OCI-LY7 (cell line): ENCODE data around the gene AMZ1. TPM values are rescaled to one million over a fixed set of nuclear protein-coding genes. Genes with fewer than 3 reads are reported as not detected.
"Not testable (repeated sequence)": the region's sequence is repeated elsewhere in the genome, so short reads cannot be mapped to it uniquely, and the experiment has no call there.

ENCODE experiments used
- BruUV-seq: library from RNA; stranded (reverse); fragments of 400-500 nt; replicated peaks from 2 replicates; lab custom pipeline; 2021; lab: Mats Ljungman, UMichigan
- CTCF ChIA-PET: fragments of 300-600 bp; sonication (Branson Sonifier 250); formaldehyde crosslinking; loops from one replicate; lab custom pipeline; 2022; ENCODE audit warnings: antibody characterized with exemption; ENCODE audit not compliant: unreplicated experiment; lab: Charles Lee
- POLR2A ChIA-PET: fragments of 300-600 bp; sonication (Branson Sonifier 250); formaldehyde crosslinking; loops from one replicate; lab custom pipeline; 2022; ENCODE audit warnings: antibody characterized with exemption; lab: Charles Lee
- DNase-seq: peaks from one replicate; pipeline ENCODE4 v3.0.0-alpha.2; 2015; ENCODE audit warnings: low spot score
- H2AFZ ChIP-seq: fragments of 200-600 bp; sonication (generic), shearing (Covaris generic); 2 replicates; pipeline ENCODE4 v1.6.1; 2014; ENCODE audit warnings: mild to moderate bottlenecking, antibody characterized with exemption, low read length, moderate library complexity
- H3K27ac ChIP-seq: fragments of 200-600 bp; sonication (generic); 2 replicates; pipeline ENCODE4 v1.5.1; 2014; ENCODE audit warnings: mixed run types, low read depth, mild to moderate bottlenecking, moderate library complexity, low read length, inconsistent platforms; ENCODE audit not compliant: poor library complexity, severe bottlenecking
- H3K36me3 ChIP-seq: fragments of 200-600 bp; sonication (generic); 2 replicates; pipeline ENCODE4 v1.6.1; 2014; ENCODE audit warnings: mild to moderate bottlenecking, antibody characterized with exemption, low read length, moderate library complexity, mixed read lengths; ENCODE audit not compliant: insufficient read depth
- H3K4me1 ChIP-seq: fragments of 200-600 bp; sonication (generic); 2 replicates; pipeline ENCODE4 v1.5.1; 2014; ENCODE audit warnings: mild to moderate bottlenecking, low read length; ENCODE audit not compliant: insufficient read depth, poor library complexity, severe bottlenecking
- H3K4me2 ChIP-seq: fragments of 200-600 bp; sonication (generic); 2 replicates; pipeline ENCODE4 v1.6.1; 2014; ENCODE audit warnings: mild to moderate bottlenecking, low read length
- H3K4me3 ChIP-seq: fragments of 200-600 bp; sonication (generic); 2 replicates; pipeline ENCODE4 v1.5.1; 2014; ENCODE audit warnings: mild to moderate bottlenecking, low read depth, low read length; ENCODE audit not compliant: poor library complexity, severe bottlenecking
- H3K79me2 ChIP-seq: fragments of 200-600 bp; sonication (generic); 2 replicates; pipeline ENCODE4 v1.6.1; 2016; ENCODE audit warnings: low read depth, mild to moderate bottlenecking, low read length, moderate library complexity, mixed read lengths; ENCODE audit not compliant: insufficient read depth
- H3K9me2 ChIP-seq: fragments of 200-600 bp; sonication (generic); 2 replicates; pipeline ENCODE4 v1.6.1; 2016; ENCODE audit warnings: mild to moderate bottlenecking, low read length, mixed read lengths; ENCODE audit not compliant: insufficient read depth
- H3K9me3 ChIP-seq: fragments of 200-600 bp; sonication (generic); 2 replicates; pipeline ENCODE4 v1.6.1; 2014; ENCODE audit warnings: mild to moderate bottlenecking, mixed run types, low read length, mixed read lengths
- H4K20me1 ChIP-seq: fragments of 200-600 bp; sonication (generic); 2 replicates; pipeline ENCODE4 v1.6.1; 2014; ENCODE audit warnings: mild to moderate bottlenecking, antibody characterized with exemption, low read length, moderate library complexity, mixed read lengths; ENCODE audit not compliant: insufficient read depth
- EZH2phosphoT487 ChIP-seq: fragments of 200-600 bp; sonication (generic); IDR thresholded peaks from 2 replicates; pipeline ENCODE4 v1.6.1; 2018; ENCODE audit warnings: low read depth, borderline replicate concordance, mild to moderate bottlenecking, mixed run types, antibody characterized with exemption, low read length, moderate library complexity, mixed read lengths
- intact Hi-C: fragments of 100-400 bp; cut with micrococcal nuclease; formaldehyde crosslinking; loops from one replicate; pipeline ENCODE4 v1.10.0; 2022; ENCODE audit not compliant: unreplicated experiment
- total RNA-seq, 2 experiments: library from RNA; depleted of rRNA in 1 of 2; stranded (reverse); fragments of >200 nt in 1 of 2; shearing (Covaris generic) in 1 of 2; gene quantifications; 2 replicates each; pipeline ENCODE4 v1.2.3, GENCODE V29; 2014 to 2022
- TF ChIP-seq, protein P1 (sequence below): fragments of 200-600 bp; sonication (generic); conservative IDR thresholded peaks from 2 replicates; pipeline ENCODE4 v1.5.1; 2014; ENCODE audit warnings: mild to moderate bottlenecking, antibody characterized with exemption, low read length, moderate library complexity, mixed read lengths

Gene AMZ1
- total RNA-seq, 2 experiments from 2014 or later, result 1.4 to 2.7 TPM

DNA sequence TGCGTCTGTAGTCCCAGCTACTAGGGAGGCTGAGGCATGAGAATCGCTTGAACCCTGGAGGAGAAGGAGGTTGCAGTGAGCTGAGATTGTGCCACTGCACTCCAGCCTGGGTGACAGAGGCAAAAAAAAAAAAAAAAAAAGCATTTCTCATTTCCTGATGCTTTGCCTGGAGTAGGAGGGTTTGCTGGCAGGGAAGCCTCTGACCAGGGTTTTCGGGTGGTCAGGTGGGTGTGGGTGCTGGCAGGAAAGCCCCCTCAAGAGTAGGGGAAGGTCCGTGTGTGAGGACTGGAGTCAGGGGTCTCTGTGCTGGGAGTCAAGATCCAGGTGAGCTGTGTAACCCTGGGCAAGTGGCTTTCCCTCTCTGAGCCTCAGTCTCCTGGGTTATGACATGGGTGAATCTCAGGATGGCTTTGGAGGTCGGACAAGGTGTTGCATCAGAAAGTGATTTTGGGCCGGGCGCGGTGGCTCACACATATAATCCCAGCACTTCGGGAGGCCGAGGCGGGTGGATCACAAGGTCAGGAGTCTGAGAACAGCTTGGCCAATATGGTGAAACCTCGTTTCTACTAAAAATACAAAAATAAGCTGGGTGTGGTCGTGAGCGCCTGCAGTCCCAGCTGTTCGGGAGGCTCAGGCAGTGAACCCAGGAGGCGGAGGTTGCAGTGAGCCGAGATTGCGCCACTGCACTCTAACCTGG, 3.2 kb downstream of the AMZ1 start:
- Histone ChIP-seq H3K4me3 (no peak overlapping the region), H3K79me2 (no peaks in the 10 kb centered on the region), H4K20me1 (no peaks in the 10 kb centered on the region), H3K27ac (no peak overlapping the region), H2AFZ (no peak overlapping the region), H3K4me2 (no peak overlapping the region), H3K4me1 (no peaks in the 10 kb centered on the region), H3K9me2 (no peaks in the 10 kb centered on the region), H3K9me3 (no peaks in the 10 kb centered on the region), H3K36me3 (no peaks in the 10 kb centered on the region)
- no peak for DNase-seq
- no TSS peak for BruUV-seq
- ChIA-PET CTCF (interaction anchor here (1.3 kb wide), 1 partner anchor 9 kb away, joined by 3 read pairs; no protein-coding TSS in a partner anchor), POLR2A (interaction anchor here (0.6 kb wide), 1 partner anchor 33 kb away, joined by 4 read pairs; no protein-coding TSS in a partner anchor)
- TF ChIP-seq, protein P1, sequence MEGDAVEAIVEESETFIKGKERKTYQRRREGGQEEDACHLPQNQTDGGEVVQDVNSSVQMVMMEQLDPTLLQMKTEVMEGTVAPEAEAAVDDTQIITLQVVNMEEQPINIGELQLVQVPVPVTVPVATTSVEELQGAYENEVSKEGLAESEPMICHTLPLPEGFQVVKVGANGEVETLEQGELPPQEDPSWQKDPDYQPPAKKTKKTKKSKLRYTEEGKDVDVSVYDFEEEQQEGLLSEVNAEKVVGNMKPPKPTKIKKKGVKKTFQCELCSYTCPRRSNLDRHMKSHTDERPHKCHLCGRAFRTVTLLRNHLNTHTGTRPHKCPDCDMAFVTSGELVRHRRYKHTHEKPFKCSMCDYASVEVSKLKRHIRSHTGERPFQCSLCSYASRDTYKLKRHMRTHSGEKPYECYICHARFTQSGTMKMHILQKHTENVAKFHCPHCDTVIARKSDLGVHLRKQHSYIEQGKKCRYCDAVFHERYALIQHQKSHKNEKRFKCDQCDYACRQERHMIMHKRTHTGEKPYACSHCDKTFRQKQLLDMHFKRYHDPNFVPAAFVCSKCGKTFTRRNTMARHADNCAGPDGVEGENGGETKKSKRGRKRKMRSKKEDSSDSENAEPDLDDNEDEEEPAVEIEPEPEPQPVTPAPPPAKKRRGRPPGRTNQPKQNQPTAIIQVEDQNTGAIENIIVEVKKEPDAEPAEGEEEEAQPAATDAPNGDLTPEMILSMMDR, result no peak
- TF ChIP-seq EZH2phosphoT487, result no peak
- intact Hi-C loops, result no loop called here

DNA sequence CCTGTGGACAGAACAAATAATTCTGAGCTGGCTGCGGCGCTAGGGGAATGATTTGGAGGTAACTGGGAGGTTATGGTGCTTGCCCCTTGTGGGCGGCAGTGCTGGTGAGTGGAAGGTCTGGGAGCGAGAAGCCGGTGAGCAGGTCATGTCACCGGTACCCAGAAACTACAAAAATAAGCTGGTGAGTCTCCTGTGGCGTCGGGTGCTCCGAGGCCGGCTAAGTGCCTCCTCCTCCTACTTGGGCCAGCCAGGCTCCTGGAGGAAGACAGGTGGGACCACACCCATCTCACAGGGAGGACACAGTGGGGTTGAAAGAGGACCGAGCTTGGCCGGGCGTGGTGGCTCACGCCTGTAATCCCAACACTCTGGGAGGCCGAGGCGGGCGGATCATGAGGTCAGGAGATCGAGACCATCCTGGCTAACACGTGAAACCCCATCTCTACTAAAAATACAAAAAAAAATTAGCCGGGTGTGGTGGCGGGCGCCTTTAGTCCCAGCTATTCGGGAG, 4.0 kb downstream of the AMZ1 start:
- H3K4me3 ChIP-seq, H3K79me2 ChIP-seq, BruUV-seq, H3K4me1 ChIP-seq, H2AFZ ChIP-seq, H3K36me3 ChIP-seq, H3K9me2 ChIP-seq, H3K9me3 ChIP-seq, H3K27ac ChIP-seq, DNase-seq, H4K20me1 ChIP-seq, intact Hi-C loops, H3K4me2 ChIP-seq: not testable (repeated sequence)
- CTCF ChIA-PET, result interaction anchor here (1.3 kb wide), 1 partner anchor 10 kb away, joined by 3 read pairs; no protein-coding TSS in a partner anchor
- POLR2A ChIA-PET, result interaction anchor here (0.8 kb wide), 1 partner anchor 11 kb away, joined by 3 read pairs; no protein-coding TSS in a partner anchor

DNA sequence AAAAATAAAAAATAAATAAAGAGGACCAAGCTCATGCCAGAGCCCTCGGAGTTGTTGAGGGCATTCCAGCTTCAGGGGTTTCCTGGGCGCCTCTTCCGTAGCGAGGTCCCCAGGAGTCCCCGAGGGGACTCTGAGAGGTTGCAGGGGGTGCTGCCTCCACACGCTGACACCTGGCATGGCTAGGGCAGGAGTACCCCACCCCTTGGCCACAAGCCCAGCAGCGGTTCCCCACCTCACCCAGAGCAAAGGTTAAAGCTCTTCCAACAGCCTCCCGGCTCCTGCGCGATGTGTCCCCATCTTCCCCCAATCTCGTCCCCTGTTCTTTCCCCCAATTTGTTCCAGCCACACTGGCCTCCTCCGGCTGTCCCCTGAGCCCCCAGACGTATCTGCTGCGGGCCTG, 4.5 kb downstream of the AMZ1 start:
- no peaks in the 10 kb centered on the region for H3K79me2 ChIP-seq
- no peaks in the 10 kb centered on the region for H4K20me1 ChIP-seq
- ChIA-PET CTCF (no interaction called here), POLR2A (no interaction called here)
- H2AFZ ChIP-seq, result no peak overlapping the region
- no peak overlapping the region for H3K4me2 ChIP-seq
- no peaks in the 10 kb centered on the region for H3K9me3 ChIP-seq
- intact Hi-C loops, result no loop called here
- H3K9me2 ChIP-seq, result no peaks in the 10 kb centered on the region
- DNase-seq, result no peak
- no TSS peak for BruUV-seq
- TF ChIP-seq, protein P1, result no peak
- no peak for TF ChIP-seq EZH2phosphoT487
- H3K27ac ChIP-seq, result no peak overlapping the region
- no peak overlapping the region for H3K4me3 ChIP-seq
- no peaks in the 10 kb centered on the region for H3K36me3 ChIP-seq
- no peaks in the 10 kb centered on the region for H3K4me1 ChIP-seq

DNA sequence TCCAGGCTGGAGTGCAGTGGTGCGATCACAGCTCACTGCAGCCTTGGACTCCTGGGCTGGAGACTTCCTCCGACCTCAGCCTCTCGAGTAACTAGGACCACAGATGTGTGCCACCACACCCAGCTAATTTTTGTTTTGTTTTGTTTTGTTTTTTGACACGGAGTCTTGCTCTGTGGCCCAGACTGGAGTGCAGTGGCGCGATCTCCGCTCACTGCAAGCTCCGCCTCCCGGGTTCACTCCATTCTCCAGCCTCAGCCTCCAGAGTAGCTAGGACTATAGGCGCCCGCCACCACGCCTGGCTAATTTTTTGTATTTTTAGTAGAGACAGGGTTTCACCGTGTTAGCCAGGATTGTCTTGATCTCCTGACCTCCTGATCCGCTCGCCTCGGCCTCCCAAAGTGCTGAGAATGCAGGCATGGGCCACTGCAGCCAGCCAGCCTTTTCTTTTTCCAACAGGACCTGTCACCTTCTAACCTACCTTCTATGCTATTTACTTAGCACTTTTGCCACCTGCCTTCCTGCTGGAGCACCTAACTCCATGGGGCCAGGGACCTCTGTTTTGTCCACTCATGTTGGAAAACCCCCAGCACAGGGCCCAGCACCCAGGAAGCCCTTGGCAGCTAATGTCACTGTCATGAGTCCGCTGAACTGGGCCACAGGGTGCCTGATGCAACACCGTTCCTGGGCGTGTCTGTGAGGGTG, 5.6 kb downstream of the AMZ1 start:
- H3K27ac ChIP-seq, H3K79me2 ChIP-seq, H3K36me3 ChIP-seq, H3K4me1 ChIP-seq, DNase-seq, H3K9me3 ChIP-seq, POLR2A ChIA-PET, H4K20me1 ChIP-seq, H3K4me3 ChIP-seq, H3K9me2 ChIP-seq, H2AFZ ChIP-seq, intact Hi-C loops, H3K4me2 ChIP-seq, BruUV-seq: not testable (repeated sequence)
- CTCF ChIA-PET, result interaction anchor here (0.6 kb wide), 1 partner anchor 118 kb away, joined by 4 read pairs; no protein-coding TSS in a partner anchor
